Esophagus (tissue), 2 donors: ENCODE data around the gene PCDH15. TPM values are rescaled to one million over a fixed set of nuclear protein-coding genes. Genes with fewer than 3 reads are reported as not detected.

Source experiments
- H3K27ac ChIP-seq, 2 donors: one replicate each; pipeline ENCODE4 v1.5.1; 2013; ENCODE audit warnings: low read depth in 2 of 2, mild to moderate bottlenecking in 2 of 2, inconsistent platforms in 1 of 2, low read length in 1 of 2, moderate library complexity in 1 of 2
- H3K27me3 ChIP-seq, 2 donors: one replicate each; pipeline ENCODE4 v1.6.1; 2013; ENCODE audit warnings: low read length in 2 of 2, control low read depth in 1 of 2, mild to moderate bottlenecking in 1 of 2; ENCODE audit not compliant: insufficient read depth in 2 of 2, control insufficient read depth in 1 of 2
- H3K36me3 ChIP-seq, 2 donors: one replicate each; pipeline ENCODE4 v1.6.1; 2013; ENCODE audit warnings: low read length in 1 of 2; ENCODE audit not compliant: control insufficient read depth in 2 of 2, insufficient read depth in 2 of 2
- H3K4me1 ChIP-seq, 2 donors: one replicate each; pipeline ENCODE4 v1.6.1; 2013; ENCODE audit warnings: low read length in 1 of 2; ENCODE audit not compliant: control insufficient read depth in 2 of 2, insufficient read depth in 2 of 2
- H3K4me3 ChIP-seq, 2 donors: one replicate each; pipeline ENCODE4 v1.5.1; 2013; ENCODE audit warnings: low read length in 2 of 2, mild to moderate bottlenecking in 2 of 2, low read depth in 1 of 2, moderate library complexity in 1 of 2
- H3K9me3 ChIP-seq, 2 donors: one replicate each; pipeline ENCODE4 v1.6.1; 2013; ENCODE audit warnings: mild to moderate bottlenecking in 2 of 2, low read depth in 1 of 2, low read length in 1 of 2, moderate library complexity in 1 of 2; ENCODE audit not compliant: control insufficient read depth in 2 of 2, insufficient read depth in 1 of 2
- WGBS, 2 donors: extraction: QIAGEN DNeasy Blood & Tissue Kit; methylation state at CpG; one replicate each; pipeline ENCODE4 v1.1.7; 2013; 5-methylcytosine and 5-hydroxymethylcytosine counted together
- polyA plus RNA-seq, 2 donors: library from polyadenylated mRNA; stranded (reverse); fragments of 200-250 nt; gene quantifications; one replicate each; pipeline ENCODE4 v1.2.3, GENCODE V29; 2013
- donor health status: healthy with polysubstance abuse.
- donor health status: Bipolar disorder and iron deficiency.

The PCDH15 gene
- polyA plus RNA-seq, 2 donors, result not detected

DNA sequence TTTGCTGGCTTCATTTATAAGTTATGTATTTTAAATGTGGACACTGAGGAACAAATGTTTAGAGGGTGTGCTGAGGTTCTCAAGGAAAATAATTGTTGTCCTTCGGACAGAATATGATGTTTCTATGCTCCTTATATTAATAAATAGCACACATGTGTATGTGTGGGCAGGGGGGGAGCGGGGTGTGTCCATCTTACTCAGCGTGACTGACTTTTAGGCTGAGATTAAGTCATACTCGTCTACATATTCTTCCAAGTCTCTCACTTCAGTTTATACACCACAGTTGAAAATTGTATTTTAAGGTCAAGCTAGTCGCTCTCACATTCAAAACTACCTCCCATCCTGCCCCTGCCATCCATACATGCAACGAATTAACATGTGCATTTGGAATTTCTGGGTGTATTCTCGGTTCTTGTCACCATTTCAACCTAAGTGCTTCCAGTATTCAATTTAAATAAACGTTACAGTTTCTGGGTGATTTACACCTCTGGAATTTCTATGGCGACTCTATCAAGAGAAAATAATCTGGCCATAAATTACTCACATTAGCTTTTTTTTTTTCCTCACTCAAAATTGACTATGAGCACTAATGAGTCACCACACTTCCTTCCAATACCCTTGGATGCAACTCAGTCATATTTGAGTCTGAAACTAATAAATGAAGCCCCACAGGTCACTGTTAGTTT is 3.3 kb downstream of the PCDH15 start:
- no peaks in the 10 kb centered on the region for H3K36me3 ChIP-seq
- 63 to 65% methylated on average over 9 of the region's 9 CpGs for WGBS, 2 donors

DNA sequence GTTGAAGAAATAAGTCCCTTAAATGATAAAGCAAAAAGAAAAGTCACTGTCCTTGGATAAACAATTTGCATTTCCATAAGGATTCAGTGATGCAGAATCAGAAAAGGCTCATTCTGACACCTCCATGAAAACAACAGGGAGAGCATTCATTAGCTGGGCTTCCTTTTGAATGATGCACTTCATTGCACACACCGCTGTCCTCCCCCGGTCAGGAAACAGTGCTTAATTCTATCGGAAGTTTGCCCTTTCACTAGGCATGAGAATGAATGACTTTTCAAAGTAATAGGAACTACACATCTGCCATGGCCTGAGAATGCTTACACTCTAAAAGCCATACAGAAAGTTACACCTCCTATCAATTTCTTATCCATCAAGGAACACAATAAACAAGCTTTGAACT is 4.2 kb downstream of the PCDH15 start:
- no peaks in the 10 kb centered on the region for H3K4me1 ChIP-seq
- WGBS, 2 donors, result 65 to 79% methylated on average over 3 of the region's 3 CpGs
- H3K4me3 ChIP-seq, result no peak overlapping the region
- H3K9me3 ChIP-seq, result no peaks in the 10 kb centered on the region
- no peaks in the 10 kb centered on the region for H3K36me3 ChIP-seq
- no peak overlapping the region for H3K27ac ChIP-seq
- H3K27me3 ChIP-seq, result no peaks in the 10 kb centered on the region

More for the DNA sequence above, 3.3 kb downstream of the PCDH15 start:
- Histone ChIP-seq H3K27me3 (no peaks in the 10 kb centered on the region), H3K4me3 (no peak overlapping the region), H3K9me3 (no peaks in the 10 kb centered on the region), H3K27ac (no peak overlapping the region), H3K4me1 (no peaks in the 10 kb centered on the region)

- 87 to 90% methylated on average over 4 of the region's 4 CpGs for WGBS, 2 donors
- Histone ChIP-seq H3K4me3 (no peak overlapping the region), H3K27me3 (no peaks in the 10 kb centered on the region)
Measured at GRCh38 chr10:54776622-54777021, 24.4 kb downstream of the PCDH15 start.

GRCh38 chr10:54772468-54773122 is 28.4 kb downstream of the PCDH15 start:
- H3K4me1 ChIP-seq, result no peaks in the 10 kb centered on the region
- no peaks in the 10 kb centered on the region for H3K27me3 ChIP-seq
- H3K9me3 ChIP-seq, result no peaks in the 10 kb centered on the region
- 71 to 75% methylated on average over 6 of the region's 6 CpGs for WGBS, 2 donors
- no peak overlapping the region for H3K27ac ChIP-seq
- no peak overlapping the region for H3K4me3 ChIP-seq
- no peaks in the 10 kb centered on the region for H3K36me3 ChIP-seq

More at GRCh38 chr10:54776622-54777021, 24.4 kb downstream of the PCDH15 start:
- Histone ChIP-seq H3K36me3 (no peaks in the 10 kb centered on the region), H3K9me3 (no peaks in the 10 kb centered on the region), H3K4me1 (no peaks in the 10 kb centered on the region), H3K27ac (no peak overlapping the region)

GRCh38 chr10:54769051-54769450 is 32.0 kb downstream of the PCDH15 start:
- Histone ChIP-seq H3K9me3 (no peaks in the 10 kb centered on the region), H3K4me3 (no peak overlapping the region), H3K36me3 (no peaks in the 10 kb centered on the region), H3K4me1 (no peaks in the 10 kb centered on the region), H3K27ac (no peak overlapping the region), H3K27me3 (no peaks in the 10 kb centered on the region)
- WGBS, 2 donors, result 40 to 44% methylated on average over 2 of the region's 2 CpGs

- no peaks in the 10 kb centered on the region for H3K9me3 ChIP-seq
- no peaks in the 10 kb centered on the region for H3K4me1 ChIP-seq
Measured at GRCh38 chr10:54758791-54759190, 42.2 kb downstream of the PCDH15 start.

GRCh38 chr10:54749623-54750022 is 51.4 kb downstream of the PCDH15 start:
- WGBS, 2 donors, result 66 to 69% methylated on average over 1 of the region's 1 CpG
- no peaks in the 10 kb centered on the region for H3K4me1 ChIP-seq
- H3K27me3 ChIP-seq, result no peaks in the 10 kb centered on the region
- H3K9me3 ChIP-seq, result no peaks in the 10 kb centered on the region
- H3K27ac ChIP-seq, result no peak overlapping the region
- no peak overlapping the region for H3K4me3 ChIP-seq
- no peaks in the 10 kb centered on the region for H3K36me3 ChIP-seq

More at GRCh38 chr10:54758791-54759190, 42.2 kb downstream of the PCDH15 start:
- Histone ChIP-seq H3K36me3 (no peaks in the 10 kb centered on the region), H3K27me3 (no peaks in the 10 kb centered on the region), H3K4me3 (no peak overlapping the region), H3K27ac (no peak overlapping the region)
- 25 to 40% methylated on average over 2 of the region's 2 CpGs for WGBS, 2 donors

GRCh38 chr10:54745436-54745835 is 55.6 kb downstream of the PCDH15 start:
- H3K4me1 ChIP-seq, result no peaks in the 10 kb centered on the region
- 53 to 55% methylated on average over 2 of the region's 2 CpGs for WGBS, 2 donors
- no peaks in the 10 kb centered on the region for H3K27me3 ChIP-seq
- H3K4me3 ChIP-seq, result no peak overlapping the region
- no peaks in the 10 kb centered on the region for H3K36me3 ChIP-seq
- no peaks in the 10 kb centered on the region for H3K9me3 ChIP-seq
- H3K27ac ChIP-seq, result no peak overlapping the region

GRCh38 chr10:54742416-54742815 is 58.6 kb downstream of the PCDH15 start:
- 87 to 91% methylated on average over 4 of the region's 4 CpGs for WGBS, 2 donors
- Histone ChIP-seq H3K36me3 (no peaks in the 10 kb centered on the region), H3K27me3 (no peaks in the 10 kb centered on the region), H3K4me3 (no peak overlapping the region), H3K27ac (no peak overlapping the region), H3K4me1 (no peaks in the 10 kb centered on the region), H3K9me3 (no peaks in the 10 kb centered on the region)

DNA sequence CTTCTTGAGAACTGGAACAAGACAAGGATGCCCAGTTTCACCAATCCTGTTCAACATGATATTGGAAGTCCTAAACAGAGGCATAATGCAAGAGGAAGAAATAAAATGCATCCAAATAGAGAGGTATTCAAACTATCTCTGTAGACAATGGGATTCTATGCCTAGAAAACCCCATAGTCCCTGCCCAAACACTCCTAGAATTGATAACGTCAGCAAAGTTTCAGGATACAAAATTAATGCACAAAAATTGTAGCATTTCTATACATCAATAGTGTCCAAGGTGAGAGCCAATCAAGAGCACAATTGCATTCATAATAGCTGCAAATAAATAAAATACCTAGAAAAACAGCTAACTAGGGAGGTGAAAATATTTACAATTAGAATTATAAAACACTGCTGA is 72.5 kb downstream of the PCDH15 start:
- no peaks in the 10 kb centered on the region for H3K9me3 ChIP-seq

More for the DNA sequence above, 72.5 kb downstream of the PCDH15 start:
- Histone ChIP-seq H3K27ac (no peak overlapping the region), H3K4me3 (no peak overlapping the region), H3K27me3 (no peaks in the 10 kb centered on the region), H3K4me1 (no peaks in the 10 kb centered on the region), H3K36me3 (no peaks in the 10 kb centered on the region)
- 81 to 84% methylated on average over 1 of the region's 1 CpG for WGBS, 2 donors
